Large intestine (tissue), 3 donors: ENCODE measurements around the gene ZNF560. TPM values are rescaled to one million over a fixed set of nuclear protein-coding genes. Genes with fewer than 3 reads are reported as not detected.

Experiments
- DNase-seq, 2 donors: peaks; one replicate each; pipeline versions ENCODE4 v3.0.0 to v3.0.0-alpha.2; 2013
- H3K27ac ChIP-seq: one replicate; pipeline ENCODE4 v1.5.1; 2013; ENCODE audit warnings: low read length
- H3K27me3 ChIP-seq: 2 replicates; pipeline ENCODE4 v1.6.1; 2013; ENCODE audit warnings: low read length; ENCODE audit not compliant: control insufficient read depth, insufficient read depth
- H3K36me3 ChIP-seq: 2 replicates; pipeline ENCODE4 v1.6.1; 2013; ENCODE audit warnings: low read length; ENCODE audit not compliant: control insufficient read depth, insufficient read depth
- H3K4me1 ChIP-seq: one replicate; pipeline ENCODE4 v1.6.1; 2013; ENCODE audit warnings: low read length; ENCODE audit not compliant: control insufficient read depth, insufficient read depth
- H3K4me3 ChIP-seq: one replicate; pipeline ENCODE4 v1.5.1; 2013; ENCODE audit warnings: low read length
- H3K9me3 ChIP-seq: one replicate; pipeline ENCODE4 v1.6.1; 2013; ENCODE audit warnings: mild to moderate bottlenecking, low read depth, low read length, moderate library complexity; ENCODE audit not compliant: control insufficient read depth
- WGBS: methylation state at CpG from one replicate; pipeline ENCODE4 v1.1.5; 2013; ENCODE audit warnings: low lambda C conversion rate; ENCODE audit not compliant: insufficient coverage; 5-methylcytosine and 5-hydroxymethylcytosine counted together
- polyA plus RNA-seq: library from polyadenylated mRNA; unstranded; fragments of 120-200 nt; gene quantifications from one replicate; pipeline ENCODE4 v1.2.1, GENCODE V29; 2013

The ZNF560 gene
- polyA plus RNA-seq, 1 donor = 0.06 TPM

DNA sequence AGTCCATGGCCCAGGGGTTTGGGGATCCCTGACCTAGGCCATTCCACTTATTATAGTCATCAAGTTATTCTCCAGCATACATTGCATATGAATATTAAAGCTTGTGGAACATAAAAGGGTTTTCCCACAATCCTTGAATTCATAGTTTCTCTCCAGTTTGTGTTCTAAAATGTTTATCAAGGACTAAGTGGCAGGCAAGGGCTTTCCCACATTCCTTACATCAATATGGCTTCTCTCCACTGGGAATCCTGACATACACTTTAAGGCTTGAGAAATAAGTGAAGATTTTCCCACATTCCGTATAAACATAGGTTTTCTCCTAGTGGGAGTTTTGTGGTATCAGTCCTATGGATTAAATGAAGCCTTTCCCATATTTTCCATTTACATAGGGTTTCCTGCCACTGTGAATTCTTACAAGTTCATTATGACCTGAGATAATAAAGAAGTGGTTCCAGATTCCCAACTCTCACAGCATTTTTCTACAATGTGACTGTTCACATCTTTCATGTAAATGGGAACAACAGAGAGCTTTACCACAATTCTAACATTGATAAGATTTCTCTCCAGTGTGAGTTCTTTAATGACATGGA is 25.6 kb upstream of the ZNF560 start:
- no CpG with 5 or more reads among the region's 1 CpG for WGBS
- peaks cover 19% of the 10 kb centered on the region for H3K36me3 ChIP-seq
- H3K27ac ChIP-seq = no peak overlapping the region
- H3K4me1 ChIP-seq = no peaks in the 10 kb centered on the region
- peaks cover 35% of the 10 kb centered on the region for H3K9me3 ChIP-seq
- DNase-seq = no peak
- no peaks in the 10 kb centered on the region for H3K27me3 ChIP-seq
- H3K4me3 ChIP-seq = no peak overlapping the region

DNA sequence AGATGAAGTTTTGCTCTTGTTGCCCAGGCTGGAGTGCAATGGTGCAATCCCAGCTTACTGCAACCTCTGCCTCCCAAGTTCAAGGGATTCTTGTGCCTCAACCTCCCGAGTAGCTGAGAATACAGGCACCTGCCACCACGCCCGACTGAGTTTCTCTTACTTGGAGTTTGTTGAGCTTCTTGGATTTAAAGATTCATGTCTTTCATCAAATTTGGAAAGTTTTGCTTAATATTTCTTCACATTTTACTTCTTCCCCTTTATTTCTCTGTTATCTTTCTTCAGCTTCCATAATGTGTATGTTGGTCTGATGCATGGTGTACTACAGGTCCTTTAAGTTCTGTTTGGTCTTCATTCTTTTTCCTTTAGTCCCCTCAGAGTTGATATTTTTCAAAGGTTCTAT is 8.9 kb upstream of the ZNF560 start:
- no peaks in the 10 kb centered on the region for H3K4me1 ChIP-seq
- no peaks in the 10 kb centered on the region for H3K36me3 ChIP-seq
- H3K27ac ChIP-seq = no peak overlapping the region
- H3K9me3 ChIP-seq = peaks cover 7% of the 10 kb centered on the region
- DNase-seq = no peak
- H3K27me3 ChIP-seq = no peaks in the 10 kb centered on the region
- no peak overlapping the region for H3K4me3 ChIP-seq
- WGBS = 100% methylated on average over 2 of the region's 3 CpGs

DNA sequence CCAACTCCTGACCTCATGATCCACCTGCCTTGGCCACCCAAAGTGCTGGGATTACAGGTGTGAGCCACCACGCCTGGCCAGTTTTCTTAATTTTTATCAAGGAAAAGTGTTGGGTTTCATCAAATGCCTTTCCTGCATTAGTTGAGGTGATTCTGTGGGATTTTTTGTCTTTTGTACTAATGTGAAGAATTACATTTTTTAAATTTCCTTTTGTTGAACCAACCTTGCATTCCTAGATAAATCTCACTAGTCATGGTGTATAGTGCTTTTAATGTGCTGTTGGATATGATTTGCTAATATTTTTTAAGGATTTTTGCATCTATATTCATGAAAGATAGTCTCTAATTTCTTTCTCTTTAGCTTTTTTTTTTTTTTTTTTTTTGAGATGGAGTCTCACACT is 2.4 kb upstream of the ZNF560 start:
- Histone ChIP-seq H3K27ac (no peak overlapping the region), H3K4me1 (no peaks in the 10 kb centered on the region), H3K4me3 (no peak overlapping the region), H3K36me3 (no peaks in the 10 kb centered on the region), H3K9me3 (peaks cover 19% of the 10 kb centered on the region), H3K27me3 (no peaks in the 10 kb centered on the region)
- DNase-seq = no peak
- WGBS = no CpG with 5 or more reads among the region's 1 CpG

DNA sequence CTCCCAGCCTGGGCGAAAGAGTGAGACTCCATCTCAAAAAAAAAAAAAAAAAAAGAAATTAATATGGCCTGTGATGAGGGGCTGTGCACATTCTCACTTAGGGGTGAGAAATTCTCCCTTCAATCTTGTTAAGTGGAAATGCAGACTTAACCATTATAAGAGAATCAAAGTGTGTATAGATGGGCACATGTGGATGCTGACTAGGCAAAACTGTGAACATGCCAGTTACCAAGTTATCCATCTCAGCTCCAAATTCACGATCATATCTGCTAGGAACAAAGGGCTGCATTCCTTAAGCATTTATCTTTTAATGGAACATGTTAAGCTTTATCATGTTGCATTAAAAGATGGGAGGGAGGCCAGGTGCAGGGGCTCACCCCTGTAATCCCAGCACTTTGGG is 4.3 kb downstream of the ZNF560 start:
- peaks cover 14% of the 10 kb centered on the region for H3K9me3 ChIP-seq
- H3K4me3 ChIP-seq = no peak overlapping the region
- H3K4me1 ChIP-seq = no peaks in the 10 kb centered on the region
- no peaks in the 10 kb centered on the region for H3K36me3 ChIP-seq
- H3K27me3 ChIP-seq = no peaks in the 10 kb centered on the region
- no peak overlapping the region for H3K27ac ChIP-seq
- no peak for DNase-seq
- WGBS = no CpG with 5 or more reads among the region's 2 CpGs

DNA sequence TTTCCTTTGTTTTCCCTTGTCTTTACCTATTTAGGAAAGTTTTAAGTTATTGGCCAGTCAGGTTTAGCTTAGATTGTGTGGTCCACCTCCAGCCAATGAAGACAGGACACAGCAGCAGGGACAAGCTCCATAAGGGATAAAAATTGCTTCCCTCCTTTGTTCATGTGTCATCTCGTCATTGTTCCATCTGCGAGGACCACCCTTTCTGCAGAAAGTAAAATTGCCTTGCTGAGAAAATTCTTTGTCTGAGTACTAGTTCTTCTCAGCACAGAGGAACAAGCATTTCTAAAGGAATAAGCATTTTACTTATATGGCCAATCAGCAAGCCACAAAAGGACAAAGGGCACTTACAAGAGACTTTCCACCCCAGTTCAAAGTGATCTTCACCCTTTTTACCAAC is 11.4 kb downstream of the ZNF560 start:
- no peaks in the 10 kb centered on the region for H3K27me3 ChIP-seq
- WGBS = no CpG with 5 or more reads among the region's 2 CpGs
- H3K4me1 ChIP-seq = no peaks in the 10 kb centered on the region
- H3K36me3 ChIP-seq = no peaks in the 10 kb centered on the region
- H3K9me3 ChIP-seq = peaks cover 14% of the 10 kb centered on the region
- no peak overlapping the region for H3K4me3 ChIP-seq
- no peak for DNase-seq
- no peak overlapping the region for H3K27ac ChIP-seq

DNA sequence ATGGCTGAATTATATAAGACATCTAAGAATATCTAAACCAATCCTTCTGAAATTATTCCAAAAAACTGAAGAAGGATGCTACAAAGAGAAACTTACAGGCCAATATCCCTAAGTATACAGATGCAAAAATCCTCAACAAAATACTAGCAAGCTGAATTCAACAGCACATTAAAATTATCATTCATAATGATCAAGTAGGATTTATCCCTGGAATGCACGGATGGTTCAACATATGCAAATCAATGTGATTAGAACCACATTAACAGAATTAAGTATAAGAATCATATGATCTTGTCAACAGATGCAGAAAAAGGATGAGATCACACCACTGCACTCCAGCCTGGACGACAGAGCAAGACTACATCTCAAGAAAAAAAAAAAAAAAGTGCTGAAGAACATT is 13.3 kb downstream of the ZNF560 start:
- Histone ChIP-seq H3K4me3 (no peak overlapping the region), H3K36me3 (no peaks in the 10 kb centered on the region), H3K27me3 (no peaks in the 10 kb centered on the region), H3K4me1 (no peaks in the 10 kb centered on the region), H3K27ac (no peak overlapping the region), H3K9me3 (peaks cover 14% of the 10 kb centered on the region)
- no peak for DNase-seq
- WGBS = no CpG with 5 or more reads among the region's 2 CpGs

DNA sequence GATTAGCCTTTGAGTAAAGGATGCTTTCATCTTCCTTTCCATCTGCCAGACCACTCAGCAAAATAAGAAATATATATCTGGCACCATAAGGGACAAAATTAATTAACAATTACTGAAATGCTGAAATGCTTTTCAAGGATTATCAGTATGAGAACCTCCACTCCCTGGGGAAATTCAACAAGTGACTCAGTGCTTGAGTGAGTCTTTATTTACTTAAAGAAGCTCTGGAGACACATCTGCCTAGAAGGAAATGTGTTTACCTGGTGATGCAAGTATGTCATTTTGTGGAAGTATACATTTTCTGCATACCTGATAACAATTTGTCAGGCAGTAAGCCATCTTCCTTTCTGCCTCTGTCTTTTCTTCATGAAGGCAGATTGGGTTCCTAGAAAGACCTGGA is 23.4 kb downstream of the ZNF560 start:
- no peak for DNase-seq
- Histone ChIP-seq H3K4me3 (no peak overlapping the region), H3K4me1 (no peaks in the 10 kb centered on the region), H3K9me3 (no peaks in the 10 kb centered on the region), H3K27me3 (no peaks in the 10 kb centered on the region), H3K27ac (no peak overlapping the region), H3K36me3 (no peaks in the 10 kb centered on the region)

DNA sequence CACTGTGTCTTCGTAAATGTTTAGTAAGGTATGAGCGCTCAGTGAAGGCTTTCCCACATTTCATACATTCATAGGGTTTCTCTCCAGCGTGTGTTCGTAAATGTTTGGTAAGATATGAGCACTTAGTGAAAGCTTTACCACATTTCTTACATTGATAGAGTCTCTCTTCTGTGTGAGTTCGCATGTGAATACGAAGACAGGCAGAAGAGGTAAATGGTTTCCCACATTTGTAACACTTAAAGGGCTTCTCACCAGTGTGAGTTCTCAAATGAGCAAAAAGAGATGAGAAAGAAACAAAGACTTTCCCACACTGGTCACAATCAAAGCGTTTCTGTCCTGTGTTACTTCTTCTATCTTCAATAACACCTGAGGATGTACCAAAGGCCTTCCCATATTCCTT is 31.3 kb downstream of the ZNF560 start:
- DNase-seq = no peak
- no peak overlapping the region for H3K4me3 ChIP-seq
- H3K27me3 ChIP-seq = no peaks in the 10 kb centered on the region
- WGBS = 100% methylated on average over 4 of the region's 7 CpGs
- H3K9me3 ChIP-seq = peaks cover 7% of the 10 kb centered on the region
- H3K27ac ChIP-seq = no peak overlapping the region
- no peaks in the 10 kb centered on the region for H3K4me1 ChIP-seq
- H3K36me3 ChIP-seq = no peaks in the 10 kb centered on the region

DNA sequence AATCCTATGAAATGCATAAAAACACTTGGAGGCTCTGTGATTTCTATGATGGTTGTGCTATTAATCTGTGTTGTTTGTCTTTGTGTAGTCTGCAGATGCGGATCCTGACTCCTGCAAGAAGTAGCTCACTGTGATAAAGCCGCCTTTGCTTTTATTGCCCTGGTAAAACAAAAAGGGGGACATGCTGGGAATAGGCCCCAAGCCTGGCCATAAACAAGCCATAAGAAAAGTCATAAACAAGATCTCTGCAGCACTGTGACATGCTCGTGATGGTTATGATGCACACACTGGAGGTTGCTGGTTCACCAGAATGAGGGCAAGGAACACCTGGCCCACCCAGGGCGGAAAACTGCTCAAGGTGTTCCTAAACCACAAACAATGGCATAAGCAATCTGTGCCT is 36.5 kb downstream of the ZNF560 start:
- Histone ChIP-seq H3K27me3 (no peaks in the 10 kb centered on the region), H3K9me3 (peaks cover 7% of the 10 kb centered on the region), H3K36me3 (no peaks in the 10 kb centered on the region), H3K4me3 (no peak overlapping the region), H3K4me1 (no peaks in the 10 kb centered on the region), H3K27ac (no peak overlapping the region)
- WGBS = 100% methylated on average over 1 of the region's 4 CpGs
- no peak for DNase-seq

DNA sequence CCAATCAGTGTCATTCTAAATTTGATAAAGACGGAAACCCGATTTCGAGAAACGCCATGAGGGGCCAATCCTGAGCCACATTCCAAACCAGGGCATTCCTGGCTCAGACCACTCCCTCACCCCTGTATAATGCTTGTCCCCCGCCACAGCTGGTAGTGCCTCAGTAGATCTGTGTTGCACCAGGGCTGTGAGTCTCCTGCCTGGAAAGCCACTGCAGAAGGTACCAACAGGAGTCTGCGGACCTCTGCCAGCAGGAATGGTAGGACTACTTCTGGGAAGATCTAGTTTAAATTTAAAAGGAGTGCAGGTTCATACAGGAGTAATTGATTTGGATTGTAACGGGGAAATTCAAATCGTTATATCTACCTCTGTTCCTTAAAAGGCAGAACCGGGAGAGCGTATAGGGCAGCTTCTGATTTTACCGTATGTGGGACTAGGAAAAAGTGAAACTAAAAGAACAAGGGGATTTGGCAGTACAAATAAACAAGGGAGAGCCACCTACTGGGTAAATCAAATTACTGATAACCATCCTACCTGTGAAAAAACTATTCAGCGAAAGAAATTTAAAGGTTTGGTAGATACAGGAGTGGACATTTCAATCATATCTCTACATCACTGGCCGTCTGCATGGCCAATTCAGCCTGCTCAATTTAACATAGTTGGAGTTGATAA is 42.3 kb downstream of the ZNF560 start:
- Histone ChIP-seq H3K27ac (no peak overlapping the region), H3K36me3 (no peaks in the 10 kb centered on the region), H3K9me3 (peaks cover 4% of the 10 kb centered on the region), H3K4me3 (no peak overlapping the region), H3K27me3 (no peaks in the 10 kb centered on the region), H3K4me1 (no peaks in the 10 kb centered on the region)
- no peak for DNase-seq
- 100% methylated on average over 1 of the region's 13 CpGs for WGBS

DNA sequence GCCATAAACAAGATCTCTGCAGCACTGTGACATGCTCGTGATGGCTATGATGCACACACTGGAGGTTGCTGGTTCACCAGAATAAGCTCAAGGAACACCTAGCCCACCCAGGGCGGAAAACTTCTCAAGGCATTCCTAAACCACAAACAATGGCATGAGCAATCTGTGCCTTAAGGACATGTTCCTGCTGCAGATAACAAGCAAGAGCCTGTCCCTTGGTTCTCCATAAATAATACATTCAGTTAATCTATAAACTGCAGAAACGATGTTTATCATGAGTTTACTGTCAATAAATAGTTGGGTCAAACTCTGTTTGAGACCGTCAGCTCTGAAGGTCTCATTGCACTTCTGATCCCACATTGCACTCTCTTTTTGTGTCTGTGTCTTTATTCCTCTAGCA is 44.5 kb downstream of the ZNF560 start:
- WGBS = no CpG with 5 or more reads among the region's 4 CpGs

More for the DNA sequence above, 44.5 kb downstream of the ZNF560 start:
- Histone ChIP-seq H3K36me3 (no peaks in the 10 kb centered on the region), H3K27me3 (no peaks in the 10 kb centered on the region), H3K4me1 (no peaks in the 10 kb centered on the region), H3K27ac (no peak overlapping the region), H3K4me3 (no peak overlapping the region), H3K9me3 (peaks cover 12% of the 10 kb centered on the region)
- no peak for DNase-seq
